Limb (tissue), 2 donors: ENCODE results near the gene AKR1C8.
"Not testable (repeated sequence)": the region's sequence is repeated elsewhere in the genome, so short reads cannot be mapped to it uniquely, and the experiment has no call there.

Experiments
- DNase-seq, 2 donors: peaks; one replicate each; pipeline ENCODE4 v3.0.0-alpha.2; 2016; ENCODE audit errors: extremely low spot score in 2 of 2

The AKR1C8 gene

DNA sequence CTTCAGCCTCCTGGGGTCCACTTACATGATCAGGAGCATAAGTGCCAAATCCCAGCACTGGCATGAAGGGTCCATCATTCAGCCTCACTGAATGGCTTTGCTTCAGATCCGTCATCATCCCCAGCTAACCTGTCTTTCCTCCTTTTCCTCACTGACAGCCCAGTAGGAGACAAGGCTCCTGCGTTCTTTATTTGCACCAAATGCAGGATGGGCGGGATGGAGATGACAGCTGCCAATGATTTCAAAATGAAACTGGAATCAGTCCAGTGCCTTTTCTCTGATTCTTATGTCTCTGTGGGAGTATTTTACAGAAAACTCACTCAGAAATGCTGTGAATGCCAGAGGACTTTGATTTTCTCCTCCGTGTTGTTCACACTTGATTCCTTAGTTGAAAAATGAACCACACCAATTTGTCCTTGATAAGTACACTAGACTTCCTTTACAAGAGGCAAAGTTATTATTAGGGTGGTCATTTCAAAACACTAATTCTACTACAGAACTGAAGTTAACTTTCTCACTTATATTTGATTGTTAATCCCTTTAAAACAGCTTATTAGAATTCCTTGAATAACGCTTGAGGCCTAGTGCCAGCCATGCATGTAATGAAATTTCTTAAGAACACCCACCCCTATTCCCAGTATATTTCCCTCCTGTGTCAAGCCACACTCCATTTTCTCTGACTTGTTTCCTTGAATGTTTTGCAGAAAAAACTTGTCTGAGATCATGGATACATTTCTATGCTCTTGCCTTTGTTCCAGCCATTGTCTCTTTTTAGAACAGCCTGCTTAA, at the start of gene AKR1C8:
Gene AKR1C8, minus strand, starts transcription at position 164 of the 789 bp plus-strand sequence. Its CDS starts 46 bp downstream, at position 118.
- DNase-seq, result no peak

GRCh38 chr10:5234106-5234860, 49.3 kb upstream of the AKR1C8 start:
- DNase-seq, result peak in 1 of 2 donors; percentile 4

DNA sequence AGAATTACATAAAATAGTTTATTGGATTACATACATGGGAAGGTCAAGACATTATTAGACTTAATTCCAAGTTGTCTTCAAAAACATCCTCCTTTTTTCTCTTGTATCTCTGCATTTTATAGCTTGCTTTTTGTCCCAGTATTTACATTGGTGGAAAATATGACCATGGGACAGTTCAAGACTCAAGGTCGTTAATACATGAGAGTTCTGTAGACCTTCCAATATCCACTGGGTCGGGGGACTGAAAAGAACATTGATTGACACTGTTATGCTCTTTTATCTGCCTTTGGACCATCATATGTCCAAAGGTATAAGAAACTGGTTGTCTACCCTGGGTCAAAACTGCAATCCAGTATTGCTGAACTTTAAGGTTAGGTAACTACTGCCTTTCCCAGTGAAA, 48.4 kb upstream of the AKR1C8 start:
- DNase-seq, result no peak

- no peak for DNase-seq
Observed at GRCh38 chr10:5229019-5229418, 44.1 kb upstream of the AKR1C8 start.

GRCh38 chr10:5222942-5223341, 38.0 kb upstream of the AKR1C8 start:
- not testable (repeated sequence) for DNase-seq

- no peak for DNase-seq
Observed at GRCh38 chr10:5219262-5219661, 34.3 kb upstream of the AKR1C8 start.

DNA sequence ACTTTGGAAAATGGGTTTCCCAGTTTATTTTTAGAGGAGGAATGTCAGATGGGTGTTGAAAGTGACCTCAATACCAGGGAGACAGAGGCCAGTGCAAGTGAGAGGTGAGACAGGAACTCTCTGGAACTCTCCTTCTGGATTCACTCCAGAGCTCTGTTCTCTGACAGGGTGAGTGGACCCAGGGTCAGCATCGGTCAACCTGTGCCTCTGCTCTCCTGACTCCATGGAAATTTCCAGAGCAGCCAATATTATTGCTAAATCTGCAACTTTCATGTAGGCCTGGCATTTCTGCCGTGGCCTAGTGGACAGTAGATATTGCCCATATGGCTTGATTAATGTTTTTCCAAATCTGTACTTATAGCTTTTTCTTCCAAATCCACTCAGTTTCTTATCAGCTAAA, 31.9 kb upstream of the AKR1C8 start:
- DNase-seq, result no peak

DNA sequence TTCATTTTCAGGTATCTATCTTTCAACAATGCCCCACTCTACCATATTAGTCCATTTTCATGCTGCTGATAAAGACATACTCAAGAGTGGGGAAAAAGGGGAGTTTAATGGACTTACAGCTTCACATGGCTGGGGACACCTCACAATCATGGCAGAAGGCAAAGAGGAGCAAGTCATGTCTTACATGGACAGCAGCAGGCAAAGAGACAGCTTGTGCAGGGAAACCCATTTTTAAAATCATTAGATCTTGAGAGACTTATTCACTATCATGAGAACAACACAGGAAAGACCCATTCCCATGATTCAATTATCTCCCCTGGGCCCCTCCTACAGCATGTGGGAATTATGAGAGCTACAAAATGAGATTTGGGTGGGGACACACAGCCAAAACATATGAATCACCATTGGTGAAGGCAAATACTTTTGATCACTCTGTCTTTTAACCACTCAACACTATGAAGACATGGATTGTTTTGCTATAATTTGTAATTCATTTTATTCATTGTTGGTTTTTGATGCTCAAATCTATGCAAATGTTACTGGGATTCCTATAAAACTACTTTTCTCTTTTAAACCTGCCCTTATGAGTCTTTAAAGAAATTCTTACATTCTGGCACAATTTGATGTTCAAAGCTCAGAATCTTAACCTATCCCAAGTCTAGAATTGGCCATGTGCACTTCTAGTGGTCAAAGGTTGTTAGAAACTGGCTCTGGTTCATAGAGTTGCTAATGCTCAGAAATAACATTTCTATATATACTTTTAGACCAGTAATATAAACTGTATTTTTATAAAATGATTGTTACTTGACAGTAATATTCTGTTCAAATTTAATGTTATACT, 27.0 kb upstream of the AKR1C8 start:
- DNase-seq, result no peak

- DNase-seq, result not testable (repeated sequence)
Observed at GRCh38 chr10:5210261-5210660, 25.3 kb upstream of the AKR1C8 start.

GRCh38 chr10:5209776-5210175, 24.8 kb upstream of the AKR1C8 start:
- not testable (repeated sequence) for DNase-seq

- DNase-seq, result no peak
Observed at GRCh38 chr10:5206799-5207198, 21.8 kb upstream of the AKR1C8 start.

DNA sequence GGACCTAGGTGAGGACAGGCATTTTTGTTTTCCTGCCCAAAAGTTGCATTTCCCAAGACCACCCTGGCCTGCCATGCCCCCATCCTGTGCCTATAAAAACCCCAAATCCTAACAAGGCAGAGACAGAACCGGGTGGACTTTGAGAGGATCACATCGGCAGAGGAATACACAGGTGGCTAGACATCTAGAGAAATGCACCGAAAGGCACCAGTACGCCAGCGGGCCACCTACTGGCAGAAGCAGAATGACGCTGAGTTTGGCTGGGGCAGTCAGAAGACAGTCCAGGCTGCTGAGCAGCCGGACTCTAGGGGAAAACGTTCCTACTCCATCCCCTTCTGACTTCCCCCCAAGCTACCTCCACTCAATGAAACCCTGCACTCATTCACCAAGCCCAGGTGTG, 14.4 kb upstream of the AKR1C8 start:
- no peak for DNase-seq

GRCh38 chr10:5198386-5198785, 13.4 kb upstream of the AKR1C8 start:
- no peak for DNase-seq

- DNase-seq, result peak in 1 of 2 donors; percentile 3
Observed at GRCh38 chr10:5196702-5197113, 11.8 kb upstream of the AKR1C8 start, which contains the start of gene AKR1C4. TSS of gene AKR1C4 (plus strand) at chr10:5196837. CDS start at chr10:5196868, 31 bp downstream.

- no peak for DNase-seq
Observed at GRCh38 chr10:5195727-5196374, 10.9 kb upstream of the AKR1C8 start.

DNA sequence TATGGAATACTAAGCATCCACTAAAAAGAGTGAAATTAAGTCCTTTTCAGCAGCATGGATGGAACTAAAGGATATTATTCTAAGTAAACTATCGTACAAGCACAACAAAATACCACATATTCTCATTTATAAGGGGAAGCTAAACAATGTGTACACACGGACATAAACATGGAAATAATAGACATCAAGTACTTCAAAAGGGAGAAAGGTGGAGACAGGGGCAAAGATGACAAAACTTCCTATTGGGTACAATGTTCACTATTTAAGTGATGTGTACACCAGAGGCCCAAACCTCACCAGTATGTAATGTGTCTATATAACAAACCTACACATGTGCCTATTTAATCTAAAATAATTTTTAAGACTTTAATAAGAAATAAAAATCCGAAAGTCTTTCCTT, 9.5 kb upstream of the AKR1C8 start:
- DNase-seq, result no peak

DNA sequence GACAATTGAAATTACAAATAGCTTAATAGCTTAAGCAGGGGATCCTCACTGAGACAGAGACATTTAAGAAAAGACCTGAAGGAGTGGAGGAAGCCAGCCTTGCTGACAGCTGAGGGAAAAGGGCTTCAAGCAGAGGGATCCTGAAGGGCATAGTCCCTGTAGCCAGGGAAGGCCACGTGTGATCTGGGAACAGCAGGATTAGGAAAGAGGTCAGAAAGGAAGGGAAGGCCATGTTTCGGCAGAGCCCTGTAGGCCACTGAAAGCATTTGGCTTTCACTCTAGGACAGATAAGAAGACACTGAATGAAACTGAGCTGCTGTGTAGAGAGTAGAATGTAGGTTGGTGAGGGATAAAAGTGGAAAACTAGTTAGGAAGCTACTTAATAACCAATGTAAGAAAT, 3.4 kb upstream of the AKR1C8 start:
- DNase-seq, result no peak

GRCh38 chr10:5187867-5188266, 2.9 kb upstream of the AKR1C8 start:
- DNase-seq, result no peak

- no peak for DNase-seq
Observed at GRCh38 chr10:5183923-5184322, 1.0 kb downstream of the AKR1C8 start.

GRCh38 chr10:5180503-5180902, 4.4 kb downstream of the AKR1C8 start:
- DNase-seq, result not testable (repeated sequence)

DNA sequence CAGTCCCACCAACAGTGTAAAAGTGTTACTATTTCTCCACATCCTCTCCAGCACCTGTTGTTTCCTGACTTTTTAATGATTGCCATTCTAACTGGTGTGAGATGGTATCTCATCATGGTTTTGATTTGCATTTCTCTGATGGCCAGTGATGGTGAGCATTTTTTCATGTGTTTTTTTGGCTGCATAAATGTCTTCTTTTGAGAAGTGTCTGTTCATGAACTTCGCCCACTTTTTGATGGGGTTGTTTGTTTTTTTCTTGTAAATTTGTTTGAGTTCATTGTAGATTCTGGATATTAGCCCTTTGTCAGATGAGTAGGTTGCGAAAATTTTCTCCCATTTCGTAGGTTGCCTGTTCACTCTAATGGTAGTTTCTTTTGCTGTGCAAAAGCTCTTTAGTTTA, 9.4 kb downstream of the AKR1C8 start:
- not testable (repeated sequence) for DNase-seq
